Activated T-cell treated with anti-CD3 and anti-CD28 coated beads for 48 hours (primary cell): ENCODE data around the gene MTERF4.

Experiments used
- DNase-seq: peaks from one replicate; pipeline ENCODE4 v3.0.0-alpha.2; 2020; ENCODE audit warnings: low read depth

The MTERF4 gene

GRCh38 chr2:241134711-241135110 lies 32.6 kb upstream of the MTERF4 start:
- no peak for DNase-seq

- no peak for DNase-seq
Observed at GRCh38 chr2:241133436-241133820, 31.3 kb upstream of the MTERF4 start.

- no peak for DNase-seq
Observed at GRCh38 chr2:241132538-241133435, 30.7 kb upstream of the MTERF4 start.

- DNase-seq = no peak
Observed at GRCh38 chr2:241131531-241131930, 29.4 kb upstream of the MTERF4 start.

- DNase-seq = no peak
Observed at GRCh38 chr2:241130316-241130715, 28.2 kb upstream of the MTERF4 start.

- no peak for DNase-seq
Observed at GRCh38 chr2:241129086-241129871, 27.2 kb upstream of the MTERF4 start.

GRCh38 chr2:241128266-241128665 lies 26.2 kb upstream of the MTERF4 start:
- no peak for DNase-seq

GRCh38 chr2:241126771-241127202 lies 24.7 kb upstream of the MTERF4 start:
- no peak for DNase-seq

GRCh38 chr2:241126201-241126611 lies 24.1 kb upstream of the MTERF4 start:
- no peak for DNase-seq

- DNase-seq = no peak
Observed at GRCh38 chr2:241125626-241126025, 23.5 kb upstream of the MTERF4 start.

GRCh38 chr2:241123816-241124536 lies 21.9 kb upstream of the MTERF4 start:
- DNase-seq = no peak

GRCh38 chr2:241122376-241123002 lies 20.4 kb upstream of the MTERF4 start:
- DNase-seq = no peak

GRCh38 chr2:241121008-241121407 lies 18.9 kb upstream of the MTERF4 start:
- no peak for DNase-seq

GRCh38 chr2:241120440-241120839 lies 18.4 kb upstream of the MTERF4 start:
- DNase-seq = no peak

GRCh38 chr2:241118737-241119505 lies 16.8 kb upstream of the MTERF4 start:
- no peak for DNase-seq

GRCh38 chr2:241116606-241117560 lies 14.8 kb upstream of the MTERF4 start:
- DNase-seq = no peak

GRCh38 chr2:241115361-241115760 lies 13.3 kb upstream of the MTERF4 start:
- no peak for DNase-seq

GRCh38 chr2:241114836-241115235 lies 12.7 kb upstream of the MTERF4 start:
- no peak for DNase-seq

GRCh38 chr2:241112592-241112991 lies 10.5 kb upstream of the MTERF4 start:
- peak; percentile 43 for DNase-seq

GRCh38 chr2:241112046-241112445 lies 10.0 kb upstream of the MTERF4 start:
- DNase-seq = no peak
